GM23248 (cell line): Measurements from ENCODE around the gene AZGP1. TPM values are rescaled to one million over a fixed set of nuclear protein-coding genes. Genes with fewer than 3 reads are reported as not detected.

Experiments
- DNase-seq: peaks from one replicate; pipeline ENCODE4 v3.0.0-alpha.2; 2015
- H2AFZ ChIP-seq: fragments of 200-600 bp; sonication (generic); 2 replicates; pipeline ENCODE4 v1.6.1; 2016; ENCODE audit warnings: antibody characterized with exemption
- H3F3A ChIP-seq: fragments of 200-600 bp; sonication (generic); 2 replicates; pipeline ENCODE4 v1.6.1; 2016; ENCODE audit warnings: mild to moderate bottlenecking, antibody characterized with exemption, mixed run types; ENCODE audit not compliant: insufficient read depth
- H3K27ac ChIP-seq: fragments of 200-600 bp; sonication (generic); 2 replicates; pipeline ENCODE4 v1.5.1; 2016; ENCODE audit warnings: mild to moderate bottlenecking
- H3K27me3 ChIP-seq: fragments of 200-600 bp; sonication (generic); replicated peaks from 2 replicates; pipeline ENCODE4 v1.6.1; 2016; ENCODE audit warnings: mild to moderate bottlenecking; ENCODE audit not compliant: insufficient read depth
- H3K36me3 ChIP-seq: fragments of 200-600 bp; sonication (generic); 2 replicates; pipeline ENCODE4 v1.6.1; 2016; ENCODE audit warnings: low read depth, mild to moderate bottlenecking
- H3K4me1 ChIP-seq: fragments of 200-600 bp; sonication (generic); 2 replicates; pipeline ENCODE4 v1.6.1; 2016; ENCODE audit warnings: mild to moderate bottlenecking; ENCODE audit not compliant: insufficient read depth
- H3K4me2 ChIP-seq: fragments of 200-600 bp; sonication (generic); one replicate; pipeline ENCODE4 v1.6.1; 2016; ENCODE audit warnings: mild to moderate bottlenecking; ENCODE audit not compliant: unreplicated experiment
- H3K4me3 ChIP-seq: fragments of 200-600 bp; sonication (generic); 2 replicates; pipeline ENCODE4 v1.5.1; 2016; ENCODE audit warnings: mild to moderate bottlenecking
- H3K79me2 ChIP-seq: fragments of 200-600 bp; sonication (generic); 2 replicates; pipeline ENCODE4 v1.6.1; 2016; ENCODE audit warnings: mild to moderate bottlenecking; ENCODE audit not compliant: insufficient read depth
- H3K9ac ChIP-seq: fragments of 200-600 bp; sonication (generic); 2 replicates; pipeline ENCODE4 v1.6.1; 2016; ENCODE audit warnings: mild to moderate bottlenecking
- H3K9me2 ChIP-seq: fragments of 200-600 bp; sonication (generic); 2 replicates; pipeline ENCODE4 v1.6.1; 2016; ENCODE audit warnings: mixed run types, mild to moderate bottlenecking, moderate library complexity; ENCODE audit not compliant: insufficient read depth
- H3K9me3 ChIP-seq: fragments of 200-600 bp; sonication (generic); one replicate; pipeline ENCODE4 v1.6.1; 2017; ENCODE audit warnings: low read depth
- H4K20me1 ChIP-seq: fragments of 200-600 bp; sonication (generic); 2 replicates; pipeline ENCODE4 v1.6.0; 2016; ENCODE audit not compliant: insufficient read depth
- EZH2 ChIP-seq: fragments of 200-600 bp; sonication (generic); IDR thresholded peaks from 2 replicates; pipeline ENCODE4 v1.6.1; 2018; ENCODE audit warnings: antibody characterized with exemption, mild to moderate bottlenecking; ENCODE audit not compliant: insufficient read depth, poor library complexity, severe bottlenecking
- EZH2phosphoT487 ChIP-seq: fragments of 200-600 bp; sonication (generic); IDR thresholded peaks from 2 replicates; pipeline ENCODE4 v1.6.1; 2018; ENCODE audit warnings: antibody characterized with exemption, moderate library complexity, mild to moderate bottlenecking, low read depth; ENCODE audit not compliant: insufficient read depth
- WGBS, 2 experiments: methylation state at CpG; one replicate each; pipeline ENCODE4 v1.1.6; 2015 to 2017; ENCODE audit warnings: low lambda C conversion rate in 2 of 2, low coverage in 1 of 2; ENCODE audit errors: missing lambda C conversion rate in 2 of 2; 5-methylcytosine and 5-hydroxymethylcytosine counted together
- in situ Hi-C: fragments of 300-500 bp; cut with MboI; formaldehyde crosslinking; loops from 2 replicates; pipeline ENCODE4 v1.15.0; 2020
- polyA plus RNA-seq: library from polyadenylated mRNA; unstranded; fragments of >200 nt; fragmentation: Nextera tagmentation; extraction: Ambion mirVana; gene quantifications from 2 replicates; pipeline ENCODE4 v1.2.1, GENCODE V29; 2016
- total RNA-seq: library from RNA; depleted of rRNA; stranded (reverse); fragments of >200 nt; shearing (Covaris generic); gene quantifications from 2 replicates; pipeline ENCODE4 v1.2.3, GENCODE V29; 2014

The AZGP1 gene
- total and polyA plus RNA-seq, 2 experiments from 2014 or later = not detected

GRCh38 chr7:100003711-100004661 lies 28.2 kb upstream of the AZGP1 start:
- no peaks in the 10 kb centered on the region for H3K27me3 ChIP-seq
- DNase-seq = no peak
- WGBS, 2 experiments = 52 to 58% methylated on average over 14 of the region's 14 CpGs
- H3K27ac ChIP-seq = no peak overlapping the region
- H4K20me1 ChIP-seq = no peaks in the 10 kb centered on the region
- H3K36me3 ChIP-seq = no peaks in the 10 kb centered on the region
- TF ChIP-seq EZH2 (no peak), EZH2phosphoT487 (no peak)
- H2AFZ ChIP-seq = no peak overlapping the region
- H3F3A ChIP-seq = 0 out of 2 replicates have a peak, but pooled peaks cover under 1% of the 10 kb centered on the region
- no peaks in the 10 kb centered on the region for H3K9me3 ChIP-seq
- no peaks in the 10 kb centered on the region for H3K4me1 ChIP-seq
- no peak overlapping the region for H3K4me3 ChIP-seq
- no peaks in the 10 kb centered on the region for H3K79me2 ChIP-seq
- no peak overlapping the region for H3K9ac ChIP-seq
- no peaks in the 10 kb centered on the region for H3K9me2 ChIP-seq
- no peak overlapping the region for H3K4me2 ChIP-seq
- in situ Hi-C loops = no loop called here

GRCh38 chr7:100000239-100000638 lies 24.4 kb upstream of the AZGP1 start:
- in situ Hi-C loops = no loop called here
- H2AFZ ChIP-seq = no peak overlapping the region
- H3K36me3 ChIP-seq = no peaks in the 10 kb centered on the region
- H3K4me2 ChIP-seq = no peak overlapping the region
- peaks cover 14% of the 10 kb centered on the region; the same call in 1 of the 2 replicates for H3F3A ChIP-seq
- no peak for TF ChIP-seq EZH2phosphoT487
- no peak for TF ChIP-seq EZH2
- no peak for DNase-seq
- no peak overlapping the region for H3K27ac ChIP-seq
- H3K79me2 ChIP-seq = no peaks in the 10 kb centered on the region
- no peak overlapping the region for H3K4me3 ChIP-seq
- H3K9me2 ChIP-seq = no peaks in the 10 kb centered on the region
- no peak overlapping the region for H3K9ac ChIP-seq
- no peaks in the 10 kb centered on the region for H3K4me1 ChIP-seq
- H4K20me1 ChIP-seq = no peaks in the 10 kb centered on the region
- WGBS, 2 experiments = 77 to 85% methylated on average over 13 of the region's 13 CpGs
- no peaks in the 10 kb centered on the region for H3K27me3 ChIP-seq
- no peaks in the 10 kb centered on the region for H3K9me3 ChIP-seq

GRCh38 chr7:99997545-99998137 lies 21.8 kb upstream of the AZGP1 start:
- peak overlapping the region; percentile 71 for H3K4me2 ChIP-seq
- DNase-seq = peak; percentile 54
- TF ChIP-seq EZH2phosphoT487 (no peak), EZH2 (no peak)
- H3K4me1 ChIP-seq = 0 out of 2 replicates have a peak, but pooled peaks cover 4% of the 10 kb centered on the region
- 11 to 13% methylated on average over 35 of the region's 35 CpGs for WGBS, 2 experiments
- H2AFZ ChIP-seq = peak overlapping the region; percentile 95
- no peaks in the 10 kb centered on the region for H3K79me2 ChIP-seq
- H3K9me2 ChIP-seq = no peaks in the 10 kb centered on the region
- no peaks in the 10 kb centered on the region for H4K20me1 ChIP-seq
- H3K9me3 ChIP-seq = no peaks in the 10 kb centered on the region
- no peaks in the 10 kb centered on the region for H3K36me3 ChIP-seq
- H3K4me3 ChIP-seq = peak overlapping the region; percentile 59
- H3K9ac ChIP-seq = peak overlapping the region; percentile 71
- H3K27ac ChIP-seq = no peak overlapping the region
- H3K27me3 ChIP-seq = no peaks in the 10 kb centered on the region
- in situ Hi-C loops = no loop called here
- peaks cover 14% of the 10 kb centered on the region; the same call in 1 of the 2 replicates for H3F3A ChIP-seq

GRCh38 chr7:99996755-99997544 lies 21.1 kb upstream of the AZGP1 start:
- 71% methylated on average over 15 of the region's 15 CpGs for WGBS, 2 experiments
- TF ChIP-seq EZH2 = no peak
- no peak for TF ChIP-seq EZH2phosphoT487
- Histone ChIP-seq H3K79me2 (no peaks in the 10 kb centered on the region), H3K4me1 (0 out of 2 replicates have a peak, but pooled peaks cover 4% of the 10 kb centered on the region), H4K20me1 (no peaks in the 10 kb centered on the region), H3F3A (peaks cover 14% of the 10 kb centered on the region; the same call in 1 of the 2 replicates), H3K4me3 (peak overlapping the region; percentile 59), H2AFZ (peak overlapping the region; percentile 95), H3K4me2 (peak overlapping the region; percentile 71), H3K9me2 (no peaks in the 10 kb centered on the region), H3K9me3 (no peaks in the 10 kb centered on the region), H3K27ac (no peak overlapping the region), H3K36me3 (no peaks in the 10 kb centered on the region), H3K9ac (peak overlapping the region; percentile 71), H3K27me3 (no peaks in the 10 kb centered on the region)
- in situ Hi-C loops = no loop called here
- DNase-seq = no peak
